Aorta (tissue), 5 donors: ENCODE results near the gene NMBR. TPM values are rescaled to one million over a fixed set of nuclear protein-coding genes. Genes with fewer than 3 reads are reported as not detected.

Experiments used
- ATAC-seq: fragments of 200-7000 bp; cut with Tn5 transposase; one replicate; pipeline ENCODE4 v1.9.1; 2022; ENCODE audit warnings: moderate library complexity; ENCODE audit not compliant: low FRiP score
- DNase-seq, 2 donors: peaks; one replicate each; pipeline ENCODE4 v3.0.0-alpha.2; 2020
- H3K27ac ChIP-seq, 2 donors: one replicate each; pipeline ENCODE4 v1.5.1; 2013; ENCODE audit warnings: low read length in 2 of 2, mild to moderate bottlenecking in 2 of 2, moderate library complexity in 2 of 2, control low read depth in 1 of 2, inconsistent platforms in 1 of 2, low read depth in 1 of 2
- H3K27me3 ChIP-seq, 2 donors: one replicate each; pipeline ENCODE4 v1.6.1; 2013; ENCODE audit warnings: control low read depth in 1 of 2, low read length in 1 of 2, mild to moderate bottlenecking in 1 of 2, moderate library complexity in 1 of 2; ENCODE audit not compliant: insufficient read depth in 2 of 2, control insufficient read depth in 1 of 2
- H3K36me3 ChIP-seq, 2 donors: one replicate each; pipeline ENCODE4 v1.6.1; 2013; ENCODE audit warnings: control low read depth in 1 of 2, low read length in 1 of 2, mild to moderate bottlenecking in 1 of 2; ENCODE audit not compliant: insufficient read depth in 2 of 2, control insufficient read depth in 1 of 2
- H3K4me1 ChIP-seq, 2 donors: one replicate each; pipeline ENCODE4 v1.6.1; 2013; ENCODE audit warnings: low read length in 2 of 2, control low read depth in 1 of 2, mild to moderate bottlenecking in 1 of 2, moderate library complexity in 1 of 2; ENCODE audit not compliant: insufficient read depth in 2 of 2, control insufficient read depth in 1 of 2
- H3K4me3 ChIP-seq, 2 donors: one replicate each; pipeline ENCODE4 v1.5.1; 2013; ENCODE audit warnings: low read length in 2 of 2, control low read depth in 1 of 2, mild to moderate bottlenecking in 1 of 2
- H3K9me3 ChIP-seq: one replicate; pipeline ENCODE4 v1.6.1; 2013; ENCODE audit warnings: mild to moderate bottlenecking, low read length; ENCODE audit not compliant: control insufficient read depth
- WGBS, 2 donors: extraction: QIAGEN DNeasy Blood & Tissue Kit; methylation state at CpG; one replicate each; pipeline ENCODE4 v1.1.7; 2013; 5-methylcytosine and 5-hydroxymethylcytosine counted together
- intact Hi-C, 2 donors: fragments of 100-400 bp; cut with DNase I; formaldehyde crosslinking; loops; one replicate each; pipeline versions ENCODE4 v1.14.2 to v1.15.0; 2022
- polyA plus RNA-seq, 2 donors: library from polyadenylated mRNA; stranded (reverse); fragments of 200-250 nt; gene quantifications; one replicate each; pipeline ENCODE4 v1.2.3, GENCODE V29; 2013
- total RNA-seq, 2 donors: library from RNA; stranded (reverse); fragmentation: NEBNext Ultra II Directional; extraction: Animal tissue kit (Norgen Biotek cat#: 25700); gene quantifications; one replicate each; pipeline ENCODE4 v1.2.1, GENCODE V29; 2021
- donor health status: healthy with polysubstance abuse.
- donor health status: Bipolar disorder and iron deficiency.
- donor health status: DM: no; HTN: no; CAD: no.
- donor health status: DM: no; HTN: no; CAD: no.
- donor health status: DM: yes; HTN: yes; CAD: no.

The NMBR gene
- total and polyA plus RNA-seq, 4 donors: 0.45 TPM; not detected in 3

DNA sequence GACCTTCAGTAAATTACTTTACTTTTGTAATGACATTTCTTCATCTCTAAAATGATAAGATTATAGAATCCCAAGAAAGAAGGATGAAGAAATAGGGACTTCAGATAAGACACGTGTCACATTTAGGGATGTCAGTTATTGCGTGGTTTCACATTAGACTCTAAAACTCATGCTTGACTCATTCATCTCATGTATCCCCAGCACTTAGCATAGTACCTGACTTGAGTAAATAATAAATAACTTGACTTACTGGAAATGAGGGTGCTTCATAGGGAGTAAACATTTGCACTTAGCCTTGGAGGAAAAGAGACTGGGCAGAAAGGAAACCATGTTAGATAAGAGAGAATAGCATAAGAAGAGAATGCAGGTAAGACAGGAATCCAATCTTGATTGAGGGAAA is 37.4 kb upstream of the NMBR start:
- H3K27ac ChIP-seq: no peak overlapping the region
- DNase-seq (no peak), ATAC-seq (no peak)
- intact Hi-C loops: no loop called here
- no peaks in the 10 kb centered on the region for H3K27me3 ChIP-seq
- no peak overlapping the region for H3K4me3 ChIP-seq
- no peaks in the 10 kb centered on the region for H3K36me3 ChIP-seq
- H3K4me1 ChIP-seq: no peaks in the 10 kb centered on the region
- H3K9me3 ChIP-seq: no peaks in the 10 kb centered on the region
- WGBS, 2 donors: 95 to 98% methylated on average over 2 of the region's 2 CpGs

DNA sequence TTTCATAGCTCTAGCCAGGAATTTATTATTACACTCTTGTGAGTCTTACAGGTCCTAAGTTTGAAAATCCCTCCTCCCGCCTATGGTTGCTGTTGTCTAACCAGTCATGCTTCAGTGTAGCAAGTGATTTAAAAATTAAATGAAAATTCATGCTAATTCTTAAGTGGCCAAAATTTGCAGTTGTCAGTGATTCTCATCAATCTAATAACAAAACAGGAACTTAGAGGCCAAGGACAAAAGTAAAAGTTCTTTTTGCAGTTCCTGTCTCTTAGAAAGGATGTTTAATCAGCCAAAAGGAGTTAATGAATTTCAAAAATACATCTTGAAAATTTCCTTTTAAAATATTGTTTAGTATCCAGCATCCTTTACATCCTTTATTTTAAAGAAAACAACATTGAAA is 36.4 kb upstream of the NMBR start:
- Histone ChIP-seq H3K36me3 (no peaks in the 10 kb centered on the region), H3K9me3 (no peaks in the 10 kb centered on the region), H3K4me1 (no peaks in the 10 kb centered on the region), H3K27me3 (no peaks in the 10 kb centered on the region), H3K27ac (no peak overlapping the region), H3K4me3 (no peak overlapping the region)
- ATAC-seq (no peak), DNase-seq (no peak)
- intact Hi-C loops: no loop called here
- WGBS, 2 donors: 98 to 99% methylated on average over 1 of the region's 1 CpG

GRCh38 chr6:142182004-142182403 is 35.1 kb upstream of the NMBR start:
- H3K4me1 ChIP-seq: no peaks in the 10 kb centered on the region
- no peaks in the 10 kb centered on the region for H3K36me3 ChIP-seq
- no peaks in the 10 kb centered on the region for H3K9me3 ChIP-seq
- no peak for ATAC-seq
- H3K4me3 ChIP-seq: no peak overlapping the region
- H3K27ac ChIP-seq: no peak overlapping the region
- intact Hi-C loops: no loop called here
- DNase-seq: no peak
- no peaks in the 10 kb centered on the region for H3K27me3 ChIP-seq

GRCh38 chr6:142178129-142178528 is 31.2 kb upstream of the NMBR start:
- Histone ChIP-seq H3K9me3 (no peaks in the 10 kb centered on the region), H3K36me3 (peaks cover 0 to 2% of the 10 kb centered on the region in 2 donors), H3K27ac (no peak overlapping the region), H3K4me1 (no peaks in the 10 kb centered on the region), H3K4me3 (no peak overlapping the region), H3K27me3 (no peaks in the 10 kb centered on the region)
- no peak for DNase-seq
- no peak for ATAC-seq
- intact Hi-C loops: no loop called here

DNA sequence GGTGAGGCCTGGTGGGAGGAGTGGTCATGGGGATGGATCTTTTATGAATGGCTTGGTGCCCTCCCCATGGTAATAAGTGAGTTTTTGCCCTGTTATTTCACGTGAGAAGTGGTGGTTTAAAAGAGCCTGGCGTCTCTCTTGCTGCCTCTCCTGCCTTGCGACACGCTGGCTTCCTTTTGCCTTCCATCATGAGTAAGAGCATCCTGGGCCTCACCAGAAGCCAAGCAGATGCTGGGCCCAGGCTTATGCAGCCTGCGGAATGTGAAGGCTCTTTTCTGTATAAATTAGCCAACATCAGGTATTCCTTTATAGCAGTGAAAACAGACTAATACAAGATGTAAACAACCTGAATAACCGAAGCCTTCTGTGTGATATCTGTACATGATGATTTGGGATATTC is 27.8 kb upstream of the NMBR start:
- no peaks in the 10 kb centered on the region for H3K27me3 ChIP-seq
- no peak overlapping the region for H3K4me3 ChIP-seq
- peaks cover 0 to 2% of the 10 kb centered on the region in 2 donors for H3K36me3 ChIP-seq
- DNase-seq (no peak), ATAC-seq (no peak)
- no peaks in the 10 kb centered on the region for H3K9me3 ChIP-seq
- H3K27ac ChIP-seq: no peak overlapping the region
- intact Hi-C loops: no loop called here
- no peaks in the 10 kb centered on the region for H3K4me1 ChIP-seq
- WGBS, 2 donors: 93 to 94% methylated on average over 6 of the region's 6 CpGs

DNA sequence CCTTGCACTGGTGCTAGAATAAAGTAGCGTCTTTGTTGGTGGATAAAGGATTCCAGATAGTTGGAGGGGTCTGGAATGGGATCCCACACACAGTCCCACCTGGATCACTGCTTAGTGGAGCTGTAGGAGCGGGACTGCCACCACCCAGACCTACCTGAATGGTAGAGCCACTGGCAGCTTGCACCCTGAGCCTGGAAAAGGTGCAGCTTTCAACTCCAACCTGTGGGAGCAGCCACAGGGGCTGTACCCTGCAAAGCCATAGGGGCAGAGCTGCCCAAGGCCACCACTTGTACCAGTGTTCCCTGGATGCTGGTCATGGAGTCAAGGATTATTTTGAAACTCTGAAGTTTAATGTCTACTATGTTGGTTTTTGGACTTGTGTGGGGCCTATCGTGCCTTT is 27.1 kb upstream of the NMBR start:
- 97% methylated on average over 3 of the region's 3 CpGs for WGBS, 2 donors
- Histone ChIP-seq H3K36me3 (peaks cover 0 to 2% of the 10 kb centered on the region in 2 donors), H3K27ac (no peak overlapping the region), H3K27me3 (no peaks in the 10 kb centered on the region), H3K9me3 (no peaks in the 10 kb centered on the region), H3K4me1 (no peaks in the 10 kb centered on the region), H3K4me3 (no peak overlapping the region)
- no peak for ATAC-seq
- no peak for DNase-seq
- intact Hi-C loops: no loop called here

DNA sequence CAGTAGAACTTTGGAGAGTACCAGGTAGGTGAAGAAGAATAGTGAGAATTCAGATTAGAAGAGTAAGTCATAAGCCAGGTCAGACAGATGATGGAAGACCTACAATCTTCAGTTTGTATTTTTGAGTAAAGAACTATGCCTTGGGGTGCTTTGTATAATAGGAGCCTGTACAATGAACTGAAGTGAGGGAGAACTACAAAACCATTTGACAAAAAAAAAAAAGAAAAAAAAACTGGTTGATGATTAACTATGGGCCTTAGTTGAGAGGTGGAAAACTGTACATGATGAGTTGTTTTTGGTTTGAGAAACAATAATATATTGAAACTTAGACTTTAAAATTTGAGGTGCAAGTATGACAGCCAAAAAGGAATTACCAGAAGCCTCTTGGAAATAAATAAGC is 25.8 kb upstream of the NMBR start:
- Histone ChIP-seq H3K9me3 (no peaks in the 10 kb centered on the region), H3K27me3 (no peaks in the 10 kb centered on the region), H3K4me3 (no peak overlapping the region), H3K27ac (no peak overlapping the region), H3K36me3 (peaks cover 0 to 2% of the 10 kb centered on the region in 2 donors), H3K4me1 (no peaks in the 10 kb centered on the region)
- DNase-seq (no peak), ATAC-seq (no peak)
- intact Hi-C loops: no loop called here

DNA sequence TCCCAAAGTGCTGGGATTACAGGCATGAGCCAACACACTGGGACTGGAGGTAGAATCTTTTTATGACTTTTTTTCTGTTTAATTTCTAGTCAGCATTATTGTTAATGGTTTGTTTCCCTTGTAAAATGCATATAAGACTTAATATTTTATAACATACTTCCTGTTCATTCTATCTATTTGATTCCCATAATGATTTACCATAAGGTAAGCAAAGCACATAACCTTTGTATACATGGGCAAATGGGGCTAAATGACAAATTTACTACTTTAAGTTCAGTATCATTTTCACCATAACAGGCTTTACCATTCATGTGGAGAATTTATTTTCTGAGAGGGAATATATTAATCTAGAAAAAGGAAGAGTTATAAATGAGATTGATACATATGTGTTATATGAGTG is 24.4 kb upstream of the NMBR start:
- Histone ChIP-seq H3K4me3 (no peak overlapping the region), H3K36me3 (peaks cover 2 to 4% of the 10 kb centered on the region in 2 donors), H3K9me3 (no peaks in the 10 kb centered on the region), H3K27ac (no peak overlapping the region), H3K4me1 (no peaks in the 10 kb centered on the region), H3K27me3 (no peaks in the 10 kb centered on the region)
- DNase-seq (no peak), ATAC-seq (no peak)
- intact Hi-C loops: no loop called here

GRCh38 chr6:142167486-142167885 is 20.6 kb upstream of the NMBR start:
- peaks cover 0 to 4% of the 10 kb centered on the region in 2 donors for H3K36me3 ChIP-seq
- intact Hi-C loops: no loop called here

More at GRCh38 chr6:142167486-142167885, 20.6 kb upstream of the NMBR start:
- WGBS, 2 donors: 74 to 80% methylated on average over 2 of the region's 2 CpGs
- Histone ChIP-seq H3K27me3 (no peaks in the 10 kb centered on the region), H3K9me3 (no peaks in the 10 kb centered on the region), H3K27ac (no peak overlapping the region), H3K4me1 (peaks cover 0 to 6% of the 10 kb centered on the region in 2 donors), H3K4me3 (no peak overlapping the region)
- no peak for ATAC-seq
- DNase-seq: no peak
